HepG2 (cell line): ENCODE results near the gene TAF11.

Experiments
- CEBPZ ChIP-seq: IDR thresholded peaks from 2 replicates; pipeline ENCODE4 v1.6.1; 2012; ENCODE audit warnings: low read length, improper control_type of control experiment
- FOXC1 ChIP-seq: sonication (generic); formaldehyde crosslinking; IDR thresholded peaks from 2 replicates; pipeline ENCODE4 v1.8.0; 2022; ENCODE audit warnings: mild to moderate bottlenecking, missing genetic modification reagents, borderline replicate concordance
- IRF2 ChIP-seq: IDR thresholded peaks from 2 replicates; pipeline ENCODE4 v1.6.1; 2018; ENCODE audit warnings: missing genetic modification reagents, missing compliant biosample characterization
- JUN ChIP-seq: sonication (generic); formaldehyde crosslinking; IDR thresholded peaks from 2 replicates; pipeline ENCODE4 v1.4.0; 2020; ENCODE audit warnings: mild to moderate bottlenecking, missing genetic modification reagents
- NFIC ChIP-seq: IDR thresholded peaks from 2 replicates; pipeline ENCODE4 v1.6.1; 2012; ENCODE audit warnings: mild to moderate bottlenecking, low read length, inconsistent platforms
- PHB2 ChIP-seq: fragments of 450-650 bp; IDR thresholded peaks from 2 replicates; pipeline ENCODE4 v1.6.1; 2018; ENCODE audit not compliant: partially characterized antibody
- RFXANK ChIP-seq: IDR thresholded peaks from 2 replicates; pipeline ENCODE4 v1.6.1; 2016
- SRSF9 ChIP-seq: fragments of 200-400 bp; formaldehyde crosslinking; IDR thresholded peaks from 2 replicates; pipeline ENCODE4 v1.6.1; 2018; ENCODE audit warnings: borderline replicate concordance, mild to moderate bottlenecking, low read depth, low read length; ENCODE audit not compliant: insufficient read depth, poor library complexity, severe bottlenecking
- SUZ12 ChIP-seq: fragments of 150-350 bp; IDR thresholded peaks from 2 replicates; pipeline ENCODE4 v1.6.1; 2014; ENCODE audit warnings: low read depth, low read length
- ZNF12 ChIP-seq: sonication (generic); formaldehyde crosslinking; IDR thresholded peaks from 2 replicates; pipeline ENCODE4 v1.5.0; 2020; ENCODE audit warnings: missing genetic modification reagents
- TF ChIP-seq, protein P1 (sequence below): sonication (generic); formaldehyde crosslinking; IDR thresholded peaks from 2 replicates; pipeline ENCODE4 v1.4.0; 2020; ENCODE audit warnings: mild to moderate bottlenecking, low read depth, missing genetic modification reagents

GRCh38 chr6:34865107-34865506 lies 22.7 kb downstream of the TAF11 start:
- no peak for TF ChIP-seq JUN (CRISPR knock-in tag)
- no peak for TF ChIP-seq PHB2
- TF ChIP-seq, protein P1, sequence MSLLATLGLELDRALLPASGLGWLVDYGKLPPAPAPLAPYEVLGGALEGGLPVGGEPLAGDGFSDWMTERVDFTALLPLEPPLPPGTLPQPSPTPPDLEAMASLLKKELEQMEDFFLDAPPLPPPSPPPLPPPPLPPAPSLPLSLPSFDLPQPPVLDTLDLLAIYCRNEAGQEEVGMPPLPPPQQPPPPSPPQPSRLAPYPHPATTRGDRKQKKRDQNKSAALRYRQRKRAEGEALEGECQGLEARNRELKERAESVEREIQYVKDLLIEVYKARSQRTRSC (CRISPR knock-in tag): no peak
- no peak for TF ChIP-seq SRSF9
- no peak for TF ChIP-seq CEBPZ
- TF ChIP-seq IRF2 (CRISPR knock-in tag): no peak
- no peak for TF ChIP-seq ZNF12
- TF ChIP-seq RFXANK (CRISPR knock-in tag): no peak
- TF ChIP-seq NFIC: no peak
- TF ChIP-seq SUZ12: no peak
- TF ChIP-seq FOXC1 (CRISPR knock-in tag): no peak
